NCI-H2081 treated with DMSO at 0.1 percent for 48 hours (cell line): ENCODE results near the gene NME5.
A peak's percentile ranks its signal among the peaks of the same experiment; 100 is the strongest.
"Not testable (repeated sequence)": the region's sequence is repeated elsewhere in the genome, so short reads cannot be mapped to it uniquely, and the experiment has no call there.

Experiments used
- DNase-seq: peaks from one replicate; lab custom pipeline; 2025; lab: John Stamatoyannopoulos, UW

NME5 gene

GRCh38 chr5:138077064-138077696, 62.0 kb downstream of the NME5 start:
- DNase-seq = peak; percentile 4

- not testable (repeated sequence) for DNase-seq
Measured at GRCh38 chr5:138070026-138070425, 69.2 kb downstream of the NME5 start.

GRCh38 chr5:138068742-138069600, 70.3 kb downstream of the NME5 start:
- DNase-seq = no peak

- DNase-seq = no peak
Measured at GRCh38 chr5:138067945-138068344, 71.3 kb downstream of the NME5 start.
